Stomach (tissue), 4 donors: ENCODE measurements around the gene GNB1L.

Experiments
- CTCF ChIP-seq, 7 experiments: fragments of 450-650 bp in 4 of 7; fragments of 200-600 bp in 3 of 7; sonication (generic) in 3 of 7; IDR thresholded peaks; one replicate each; pipeline ENCODE4 v1.5.1; 2016 to 2019; ENCODE audit warnings: antibody characterized with exemption in 7 of 7, control low read depth in 2 of 7, mild to moderate bottlenecking in 1 of 7
- POLR2A ChIP-seq, 4 donors: fragments of 450-650 bp; IDR thresholded peaks; one replicate each; pipeline ENCODE4 v1.6.1; 2016; ENCODE audit warnings: antibody characterized with exemption in 4 of 4, control low read depth in 2 of 4, mild to moderate bottlenecking in 1 of 4, moderate library complexity in 1 of 4

- no peak for TF ChIP-seq CTCF (IDR thresholded peaks at IDR 0.05)
- no peak for TF ChIP-seq POLR2A (IDR thresholded peaks at IDR 0.05)
Measured at GRCh38 chr22:19796160-19796559, 58.5 kb downstream of the GNB1L start.
